Measurements from ENCODE around the gene PLA2G2C.

Gene PLA2G2C

DNA sequence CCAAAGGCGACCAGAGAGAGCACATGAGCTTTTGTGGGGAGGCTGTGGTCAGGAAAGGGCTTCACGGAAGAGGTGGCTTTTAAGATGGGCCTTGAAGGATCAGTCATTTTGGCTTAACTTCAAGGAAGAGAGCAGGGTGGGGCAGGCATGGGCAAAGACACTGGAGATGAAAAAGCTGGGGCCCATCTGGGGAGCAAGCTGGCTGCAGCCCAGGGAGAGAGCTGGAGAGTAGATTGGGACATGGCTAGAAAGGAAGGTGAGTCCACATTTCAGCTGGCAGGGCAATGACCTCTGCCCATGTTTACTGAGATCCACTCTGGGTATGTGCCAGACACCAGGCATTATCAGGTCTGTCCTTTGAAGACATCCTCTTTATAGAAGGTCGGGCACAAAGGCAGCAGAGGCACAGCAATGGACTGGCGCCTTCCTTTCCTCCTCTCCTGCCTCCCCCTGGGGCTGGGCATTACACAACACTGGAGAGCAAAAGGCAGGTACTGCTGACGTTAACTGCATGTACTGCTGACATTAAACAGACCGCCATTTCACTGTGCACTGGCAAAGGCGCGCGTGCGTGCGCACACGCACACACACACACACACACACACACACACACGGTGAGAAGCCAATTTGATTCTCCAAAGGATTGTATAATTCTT, 2.6 kb downstream of the PLA2G2C start:
- DNase-seq (ENCODE audit: low spot score) = no peak

DNA sequence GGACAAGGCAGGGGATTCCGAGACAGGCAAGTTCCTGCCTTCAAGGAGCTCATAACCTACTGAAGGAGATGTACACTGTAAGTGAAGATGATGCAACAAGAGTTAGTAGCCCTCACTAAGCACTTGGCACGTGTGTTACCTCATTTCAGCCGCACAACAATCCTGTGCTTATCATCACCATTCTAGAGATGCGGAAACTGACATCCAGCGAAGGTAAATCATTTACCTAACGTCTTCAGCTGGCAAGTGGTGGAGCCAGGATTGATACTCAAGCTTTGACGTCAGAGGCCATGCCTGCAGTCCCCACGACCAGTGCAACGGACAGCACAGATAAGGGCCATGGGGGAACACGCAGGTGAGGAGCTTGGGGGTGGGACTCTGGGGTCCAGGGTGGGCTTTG, 3.3 kb downstream of the PLA2G2C start:
- DNase-seq (ENCODE audit: low spot score) = no peak

DNA sequence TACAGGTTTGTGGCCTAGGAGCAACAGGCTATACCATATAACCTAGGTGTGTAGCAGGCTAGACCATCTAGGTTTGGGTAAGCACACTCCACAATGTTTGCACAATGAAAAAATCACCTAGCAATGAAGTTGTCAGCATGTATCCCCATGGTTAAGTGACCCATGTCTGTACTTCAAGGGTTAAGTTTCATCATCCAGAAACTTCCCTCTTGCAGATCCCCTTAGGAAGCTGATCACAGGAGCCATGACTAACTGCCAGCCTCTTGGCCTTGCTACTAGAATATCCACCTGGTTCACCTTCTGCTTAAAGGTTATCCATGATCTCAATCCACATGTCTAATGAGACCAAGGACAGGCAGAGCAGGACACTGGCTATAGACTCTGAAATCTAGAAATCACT, 3.9 kb downstream of the PLA2G2C start:
- DNase-seq (ENCODE audit: low spot score) = no peak

DNA sequence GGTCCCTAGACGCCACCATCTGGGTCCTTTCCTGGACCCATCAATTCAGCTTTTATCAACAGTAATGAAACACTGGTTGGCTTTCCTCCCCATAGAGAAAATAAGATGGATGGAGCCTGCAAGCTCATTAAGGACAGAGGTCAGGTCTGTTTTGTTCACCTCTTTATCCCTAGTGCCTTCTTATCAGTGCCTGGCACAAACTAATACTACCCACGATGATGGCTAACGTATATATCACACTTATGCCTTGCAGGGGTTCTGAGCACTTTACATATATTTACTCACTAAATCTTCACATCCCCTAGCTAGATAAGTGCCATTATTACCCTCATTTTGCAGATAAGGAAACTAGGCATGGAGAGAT, 5.5 kb downstream of the PLA2G2C start:
- no peak for DNase-seq (ENCODE audit: low spot score)

DNA sequence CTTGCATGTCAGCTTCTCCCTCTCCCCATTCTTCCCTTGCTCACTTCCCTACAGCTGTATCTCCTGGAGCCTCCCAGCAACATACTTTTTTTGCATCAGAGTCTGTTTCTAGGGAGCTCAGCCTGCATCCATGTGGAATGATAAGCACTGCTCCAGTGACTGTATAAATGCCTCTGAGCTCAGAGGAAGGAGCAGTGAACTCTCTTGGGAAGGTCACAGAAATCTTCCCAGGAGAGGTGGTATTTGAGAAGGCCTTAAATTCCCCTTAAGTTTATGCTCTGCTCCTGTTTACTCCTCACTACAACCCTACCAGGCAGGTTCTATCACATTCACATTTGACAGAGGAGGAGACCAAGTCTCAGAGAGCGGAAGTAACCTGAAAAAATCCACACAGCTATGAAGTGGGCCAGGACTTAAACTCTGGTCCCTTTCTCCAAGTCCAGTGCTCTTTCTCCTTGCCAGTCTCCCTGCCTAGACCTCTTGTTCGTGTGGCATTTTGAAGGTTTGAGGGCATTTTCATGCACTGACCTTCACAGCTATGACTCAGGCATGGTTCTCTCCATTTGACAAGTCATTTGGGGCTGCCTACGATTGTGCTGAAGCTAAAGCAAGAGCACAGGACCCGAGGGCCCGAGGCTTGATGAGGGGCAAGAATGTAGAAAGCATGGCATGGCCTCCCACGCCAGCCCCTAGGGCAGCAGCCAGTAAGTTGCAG, 6.0 kb downstream of the PLA2G2C start:
- no peak for DNase-seq (ENCODE audit: low spot score)

DNA sequence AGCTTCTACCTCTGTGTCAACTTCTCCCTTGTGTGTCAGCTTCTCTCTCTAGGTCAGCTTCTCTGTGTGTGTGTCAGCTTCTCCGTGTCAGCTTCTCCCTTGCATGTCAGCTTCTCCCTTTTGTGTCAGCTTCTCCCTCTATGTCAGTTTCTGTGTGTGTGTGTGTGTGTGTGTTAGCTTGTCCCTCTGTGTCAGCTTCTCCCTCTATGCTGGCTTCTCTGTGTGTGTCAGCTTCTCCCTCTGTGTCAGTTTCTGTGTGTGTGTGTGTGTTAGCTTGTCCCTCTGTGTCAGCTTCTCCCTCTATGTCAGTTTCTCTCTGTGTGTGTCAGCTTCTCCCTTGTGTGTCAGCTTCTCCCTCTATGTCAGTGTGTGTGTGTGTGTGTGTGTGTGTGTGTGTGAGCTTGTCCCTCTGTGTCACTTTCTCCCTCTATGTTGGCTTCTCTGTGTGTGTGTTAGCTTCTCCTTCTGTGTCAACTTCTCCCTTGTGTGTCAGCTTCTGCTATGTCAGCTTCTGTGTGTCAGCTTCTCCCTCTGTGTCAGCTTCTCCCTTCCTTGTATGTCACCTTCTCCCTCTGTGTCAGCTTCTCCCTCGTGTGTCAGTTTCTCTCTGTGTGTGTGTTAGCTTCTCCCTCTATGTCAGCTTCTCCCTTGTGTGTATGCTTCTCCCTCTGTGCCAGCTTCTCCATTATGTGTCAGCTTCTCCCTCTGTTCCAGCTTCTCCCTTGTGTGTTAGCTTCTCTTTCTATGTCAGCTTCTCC, 6.8 kb downstream of the PLA2G2C start:
- no peak for DNase-seq (ENCODE audit: low spot score)

DNA sequence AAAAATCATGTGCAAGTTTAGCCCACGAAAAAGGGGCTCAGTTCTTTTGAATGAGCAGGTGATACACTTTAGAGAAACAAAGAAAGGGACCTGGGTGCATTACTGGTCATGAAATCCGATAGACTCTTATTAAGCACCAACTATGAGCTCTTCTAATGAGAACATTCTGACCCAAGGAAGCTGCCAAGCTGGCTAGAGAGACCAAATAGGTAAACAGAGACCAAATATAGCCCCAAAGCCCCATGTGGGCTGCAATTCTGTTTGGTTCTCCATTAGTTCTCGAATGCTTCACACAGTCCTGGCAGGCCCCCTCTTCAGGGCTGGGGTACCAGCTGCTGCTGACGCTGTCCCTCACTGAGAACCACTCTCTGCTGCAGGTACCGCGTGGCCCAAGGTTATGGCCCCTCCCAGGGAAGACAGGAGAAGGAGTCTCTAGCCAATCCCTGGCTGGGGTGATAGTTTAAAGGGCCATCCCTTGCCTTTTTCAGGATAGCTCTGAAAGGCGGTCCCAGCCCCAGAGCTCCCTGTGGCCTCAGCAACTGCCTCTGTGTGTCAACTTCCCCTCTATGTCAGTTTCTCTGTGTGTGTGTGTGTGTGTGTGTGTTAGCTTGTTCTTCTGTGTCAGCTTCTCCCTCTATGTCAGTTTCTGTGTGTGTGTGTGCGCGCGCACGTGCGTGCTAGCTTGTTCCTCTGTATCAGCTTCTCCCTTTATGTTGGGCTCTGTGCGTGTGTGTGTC, 7.5 kb downstream of the PLA2G2C start:
- DNase-seq (ENCODE audit: low spot score) = no peak

DNA sequence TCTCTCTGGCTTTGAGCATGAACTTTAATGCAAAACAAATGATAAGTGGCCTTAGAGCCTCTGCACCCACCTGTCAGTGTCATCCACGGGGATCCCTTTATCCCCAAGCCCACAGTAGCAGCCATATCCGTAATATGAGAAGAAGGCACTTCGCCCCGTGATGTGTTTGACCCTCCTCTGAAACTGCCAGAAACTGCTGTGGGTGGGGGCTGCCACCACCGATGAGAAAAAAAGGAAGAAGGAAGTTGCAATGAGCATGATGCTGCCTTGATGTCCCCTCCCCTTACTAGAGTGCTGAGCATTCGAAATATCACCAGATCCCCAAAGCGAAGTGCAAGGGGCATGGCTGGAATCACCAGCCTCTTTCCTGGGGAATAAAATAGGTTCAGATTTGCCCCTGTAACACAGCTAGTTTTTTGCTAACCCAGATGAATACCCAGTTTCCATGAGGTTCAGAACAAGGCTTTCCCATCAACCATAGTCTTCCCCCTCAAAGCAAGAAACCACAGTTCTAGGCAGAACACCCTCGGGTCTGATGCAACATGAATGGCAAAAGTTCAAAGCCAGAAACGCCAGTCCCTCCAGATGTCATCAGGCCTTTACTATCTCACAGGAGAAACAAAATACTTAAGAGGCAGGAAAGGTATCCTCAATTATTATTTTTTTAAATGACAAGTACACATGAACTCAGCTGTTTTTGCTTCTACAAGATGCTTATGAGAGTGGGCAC, 11.2 kb downstream of the PLA2G2C start:
- no peak for DNase-seq (ENCODE audit: low spot score)

DNA sequence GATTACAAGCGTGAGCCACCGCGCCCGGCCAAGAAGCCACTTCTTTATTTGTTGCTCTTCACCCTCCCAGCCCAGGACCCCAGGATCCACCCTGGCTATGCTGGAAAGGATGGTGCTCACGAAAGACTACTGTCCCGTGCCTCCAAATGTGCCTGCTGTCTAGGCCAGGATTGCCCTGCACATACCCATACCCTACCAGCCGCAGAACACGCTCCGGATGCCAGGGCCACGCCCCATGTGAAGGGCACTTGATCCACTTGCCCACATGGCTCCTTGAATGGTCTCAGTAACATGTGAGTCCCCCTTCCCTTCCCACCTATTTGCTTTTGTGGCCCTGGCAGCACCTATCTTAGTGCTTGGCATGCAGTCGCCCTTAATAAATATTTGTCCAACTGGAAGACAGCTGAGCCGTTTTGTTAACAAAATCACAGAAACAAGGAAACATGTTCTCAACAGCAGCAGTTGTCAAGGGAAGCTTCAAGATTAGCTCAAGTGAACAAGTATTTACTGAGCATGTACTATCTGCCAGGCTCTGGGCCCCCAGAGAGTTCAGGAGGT, 14.2 kb downstream of the PLA2G2C start:
- no peak for DNase-seq (ENCODE audit: low spot score)

DNA sequence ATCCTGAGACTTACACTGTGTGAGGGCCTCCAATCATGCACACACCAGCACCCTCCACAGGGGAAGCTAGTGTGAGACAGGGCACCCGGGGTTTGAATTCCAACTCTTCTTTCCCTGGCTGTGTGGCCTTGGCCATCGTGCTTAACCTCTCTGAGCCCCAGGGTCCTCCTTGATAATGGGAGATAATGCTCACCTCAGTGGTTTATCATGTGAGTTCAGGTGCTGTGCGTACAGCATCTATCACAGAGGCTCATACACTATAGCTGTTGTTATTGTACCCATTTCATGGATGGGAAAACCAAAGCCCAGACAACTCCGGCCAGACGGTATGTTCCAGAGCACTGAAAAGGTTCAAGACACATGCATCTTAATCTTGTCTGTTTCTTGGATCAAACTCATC, 16.4 kb downstream of the PLA2G2C start:
- DNase-seq (ENCODE audit: low spot score) = no peak

DNA sequence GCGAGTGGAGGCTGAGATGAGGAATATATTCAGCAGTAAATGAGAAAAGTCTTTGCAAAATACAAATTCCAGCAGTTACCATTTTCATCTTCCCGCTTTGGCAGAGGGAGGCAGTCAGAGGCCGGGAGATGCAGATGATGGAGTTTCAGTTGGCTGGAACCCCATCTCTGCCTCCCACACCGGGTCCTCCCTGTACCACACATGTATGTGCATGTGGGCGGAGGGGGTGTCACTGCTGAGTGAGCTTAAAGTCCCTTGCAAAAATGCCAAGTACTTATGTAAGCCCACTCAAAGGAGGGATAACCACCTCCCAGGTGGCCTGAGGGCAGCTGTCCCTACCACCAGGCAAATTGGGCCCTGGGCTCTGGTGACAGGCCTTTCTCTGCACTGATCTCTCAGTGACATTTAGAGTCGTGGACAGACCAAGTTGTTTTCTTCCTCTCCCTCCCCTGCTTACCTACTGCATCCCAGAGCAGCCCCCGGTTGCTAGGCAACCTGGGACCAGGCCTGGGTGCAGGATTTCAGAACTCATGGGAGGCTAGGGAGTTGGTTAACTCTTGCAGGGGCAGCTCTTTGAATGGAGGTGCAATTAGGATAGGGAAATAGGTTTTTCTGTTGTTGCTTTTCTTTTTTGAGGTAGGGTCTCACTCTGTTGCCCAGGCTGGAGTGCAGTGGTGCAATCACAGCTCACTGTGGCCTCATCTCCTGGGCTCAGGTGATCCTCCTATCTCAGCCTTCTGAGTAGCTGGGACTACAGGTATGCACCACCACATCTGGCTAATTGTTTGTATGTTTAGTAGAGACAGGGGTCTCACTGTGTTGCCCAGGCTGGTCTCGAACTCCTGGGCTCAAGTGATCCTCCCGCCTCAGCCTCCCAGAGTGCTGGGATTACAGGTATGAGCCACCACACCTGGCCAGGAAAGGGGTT, 17.5 kb downstream of the PLA2G2C start:
- DNase-seq (ENCODE audit: low spot score) = no peak

DNA sequence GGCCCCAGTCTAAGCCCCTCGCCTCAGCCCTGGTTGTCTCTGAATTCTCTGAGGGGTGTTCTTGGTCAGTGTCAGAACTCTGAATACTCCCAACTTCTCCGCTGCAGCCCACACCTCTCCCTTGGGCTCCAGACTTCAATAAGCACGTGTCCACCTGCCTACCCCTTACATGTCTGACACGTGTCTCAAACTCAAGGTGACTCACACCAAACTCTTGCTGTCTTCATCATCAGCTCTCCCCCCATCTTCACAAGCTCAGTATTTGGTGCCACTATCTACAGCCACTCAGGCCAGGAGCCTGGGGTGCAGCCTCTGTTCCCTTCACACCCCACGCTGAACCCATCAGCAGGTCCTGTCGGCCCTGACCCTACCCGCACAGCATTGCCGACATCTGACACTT, 19.2 kb downstream of the PLA2G2C start:
- no peak for DNase-seq (ENCODE audit: low spot score)

DNA sequence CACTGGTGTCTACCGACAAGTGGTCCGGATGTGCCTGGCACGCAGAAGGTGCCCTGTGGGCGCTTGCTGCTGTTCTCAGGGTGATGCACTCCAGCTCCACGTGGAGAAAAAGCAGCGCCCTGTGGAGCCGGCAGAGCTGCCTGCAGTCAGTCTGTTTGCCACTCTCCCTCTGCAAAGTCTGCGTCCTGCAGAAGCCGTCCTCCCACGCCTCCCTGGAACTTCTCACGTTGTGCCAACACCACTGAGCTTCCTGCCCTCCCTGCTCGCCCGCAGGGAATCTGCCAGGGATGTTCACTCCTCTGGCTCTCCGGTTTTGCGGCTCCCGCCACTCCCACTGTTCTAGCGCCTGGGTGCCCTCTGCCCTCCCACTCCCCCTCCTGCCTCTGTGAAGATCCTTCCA, 20.3 kb downstream of the PLA2G2C start:
- DNase-seq (ENCODE audit: low spot score) = no peak

DNA sequence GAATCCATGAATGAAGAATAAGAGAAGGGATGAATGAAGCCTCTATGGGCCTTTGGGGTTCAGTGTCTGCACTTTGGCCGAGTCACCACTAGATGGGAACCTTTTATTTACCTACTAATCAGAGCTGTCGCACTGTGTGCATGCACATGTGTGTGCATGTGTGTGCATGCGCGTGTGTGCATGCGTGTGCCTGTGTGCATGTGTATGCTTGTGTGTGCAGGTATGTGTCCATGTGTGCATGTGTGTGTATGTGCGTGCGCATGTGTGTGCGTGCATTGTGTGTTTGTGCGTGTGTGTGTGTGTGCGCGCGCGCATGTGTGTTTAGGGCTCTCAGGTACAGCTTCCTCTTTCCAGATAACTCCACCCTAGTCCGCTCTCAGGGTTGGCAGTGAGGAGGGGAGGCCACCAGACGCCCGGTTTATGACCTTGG, 20.8 kb downstream of the PLA2G2C start:
- DNase-seq (ENCODE audit: low spot score) = peak; percentile 5

DNA sequence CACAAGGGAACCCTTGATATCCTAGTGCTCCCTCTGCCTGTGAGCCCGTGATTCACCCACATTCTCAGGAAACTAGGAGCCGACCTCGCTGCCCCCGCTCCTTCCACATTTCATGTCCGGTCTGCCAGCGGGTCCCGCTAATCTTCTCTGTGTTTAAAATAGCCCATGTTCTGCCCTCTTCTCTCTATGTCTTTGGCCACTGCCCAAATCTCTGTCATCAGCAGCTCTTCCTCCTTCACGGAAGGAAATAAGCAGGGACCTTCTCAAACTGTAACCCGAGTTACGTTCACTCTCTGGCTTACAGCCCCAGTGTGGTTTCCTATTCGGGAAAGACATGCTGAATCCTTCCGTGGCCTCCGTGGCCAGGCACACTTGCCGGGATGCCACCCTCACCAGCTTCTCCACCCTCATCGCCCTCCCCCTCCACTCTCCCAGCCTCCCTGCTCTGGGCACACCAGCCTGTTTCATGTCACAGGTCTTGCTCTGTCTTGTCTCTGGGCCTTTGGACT, 21.6 kb downstream of the PLA2G2C start:
- DNase-seq (ENCODE audit: low spot score) = no peak

DNA sequence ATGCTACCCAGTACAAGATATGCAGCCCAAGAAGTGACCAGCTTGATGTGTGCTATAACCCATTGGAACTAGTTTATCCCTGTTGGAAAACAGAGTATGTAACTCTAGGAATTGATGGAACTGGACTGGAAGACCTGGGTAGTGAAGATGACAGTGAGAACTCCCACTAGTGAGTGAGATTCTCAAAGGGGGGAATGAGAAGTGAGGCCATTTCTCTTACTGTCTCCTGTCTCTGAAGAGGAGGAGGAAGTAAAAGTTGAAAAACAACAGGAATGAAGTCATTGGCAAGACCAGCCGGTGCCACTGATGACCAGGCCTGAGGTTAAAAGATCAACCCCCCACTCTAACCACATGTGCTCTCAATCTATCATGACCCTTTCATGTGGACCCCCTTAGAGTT, 26.3 kb downstream of the PLA2G2C start:
- no peak for DNase-seq (ENCODE audit: low spot score)

DNA sequence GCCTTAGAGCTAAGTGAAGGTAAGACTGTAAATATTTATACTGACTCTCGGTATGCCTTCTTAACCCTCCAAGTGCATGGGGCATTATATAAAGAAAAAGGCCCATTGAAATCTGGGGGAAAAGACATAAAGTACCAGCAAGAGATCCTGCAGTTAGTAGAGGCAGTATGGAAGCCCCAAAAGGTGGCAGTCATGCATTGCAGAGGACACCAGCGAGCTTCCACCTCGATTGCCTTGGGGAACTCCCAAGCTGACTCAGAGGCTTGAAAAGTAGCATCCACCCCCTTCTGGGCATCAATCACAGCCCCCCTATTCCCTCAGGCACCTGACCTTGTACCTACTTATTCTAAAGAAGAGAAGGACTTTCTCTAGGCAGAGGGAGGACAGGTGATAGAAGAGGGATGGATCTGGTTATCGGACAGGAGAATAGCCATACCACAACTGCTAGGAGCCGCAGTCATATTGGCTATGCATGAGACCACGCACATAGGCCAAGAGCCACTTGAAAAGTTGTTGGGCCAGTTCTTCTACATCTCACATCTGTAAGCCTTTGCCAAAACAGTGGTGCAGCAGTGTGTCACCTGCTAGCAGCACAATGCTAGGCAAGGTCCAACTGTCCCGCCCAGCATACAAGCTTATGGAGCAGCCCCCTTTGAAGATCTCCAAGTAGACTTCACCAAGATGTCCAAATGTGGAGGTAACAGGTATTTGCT, 27.8 kb downstream of the PLA2G2C start:
- no peak for DNase-seq (ENCODE audit: low spot score)

DNA sequence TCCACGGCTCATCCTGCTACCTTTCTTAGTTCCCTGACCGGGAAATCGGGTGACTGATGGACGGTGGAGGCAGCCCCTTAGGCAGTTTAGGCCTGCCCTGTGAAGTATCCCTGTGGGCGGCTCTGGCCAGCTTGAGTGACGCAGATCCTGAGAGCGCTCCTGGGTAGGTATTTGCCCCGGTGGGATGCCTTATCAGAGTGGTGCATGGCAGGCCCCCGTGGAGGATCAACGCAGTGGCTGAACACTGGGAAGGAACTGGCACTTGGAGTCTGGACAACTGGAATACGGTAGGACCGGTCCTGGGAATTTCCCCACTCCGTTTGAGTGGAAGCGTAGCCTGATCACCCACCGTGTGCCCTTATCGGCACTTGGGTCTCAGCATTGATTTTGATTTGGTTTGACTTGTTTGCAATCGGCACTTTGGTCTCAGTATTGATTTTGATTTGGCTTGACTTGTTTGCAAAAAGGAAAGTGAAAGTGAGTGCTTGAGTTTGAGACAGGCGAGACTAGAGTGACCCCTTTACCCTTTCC, 32.0 kb downstream of the PLA2G2C start:
- no peak for DNase-seq (ENCODE audit: low spot score)

DNA sequence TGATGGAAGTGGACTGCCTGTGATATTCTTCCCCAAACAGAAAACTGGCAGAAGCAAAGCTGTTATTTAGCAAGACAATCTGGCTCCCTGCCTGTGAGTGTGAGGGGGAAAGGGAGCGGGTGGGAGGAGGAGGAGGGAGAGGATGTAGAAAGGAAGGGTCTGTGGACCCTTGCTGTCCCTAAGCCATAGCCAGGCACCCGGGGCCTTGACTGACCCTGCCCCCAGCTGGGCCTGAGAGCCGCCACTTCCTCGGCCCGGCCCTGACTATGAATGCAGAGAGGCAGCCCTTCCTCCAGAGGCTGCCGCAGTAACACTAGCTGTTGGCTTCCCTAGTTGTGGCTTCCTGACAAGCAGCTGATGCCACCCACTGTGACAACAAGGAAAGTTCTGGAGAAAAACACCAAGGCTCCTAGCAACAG, 33.3 kb downstream of the PLA2G2C start:
- DNase-seq (ENCODE audit: low spot score) = no peak

Measured in RKO (cell line).